Umbilical cord (tissue), 2 donors: ENCODE data around the gene SSC4D. TPM values are rescaled to one million over a fixed set of nuclear protein-coding genes. Genes with fewer than 3 reads are reported as not detected.
"Not testable (repeated sequence)": the region's sequence is repeated elsewhere in the genome, so short reads cannot be mapped to it uniquely, and the experiment has no call there.

ENCODE experiments used
- DNase-seq: peaks from one replicate; pipeline ENCODE4 v3.0.0-alpha.2; 2015; ENCODE audit warnings: low spot score
- total RNA-seq: library from RNA; depleted of rRNA; stranded (reverse); fragments of >200 nt; gene quantifications from one replicate; pipeline ENCODE4 v1.2.3, GENCODE V29; 2014; ENCODE audit warnings: low replicate concordance; ENCODE audit not compliant: insufficient read depth

SSC4D gene
- total RNA-seq, 1 donor from 2014 or later: not detected

- DNase-seq: no peak
Measured at GRCh38 chr7:76383089-76383944, 26.2 kb downstream of the SSC4D start.

- DNase-seq: no peak
Measured at GRCh38 chr7:76381814-76382213, 27.7 kb downstream of the SSC4D start.

GRCh38 chr7:76380623-76380966 lies 28.9 kb downstream of the SSC4D start:
- DNase-seq: no peak

GRCh38 chr7:76377186-76377918 lies 32.1 kb downstream of the SSC4D start:
- DNase-seq: no peak

GRCh38 chr7:76375251-76375650 lies 34.2 kb downstream of the SSC4D start:
- no peak for DNase-seq

DNA sequence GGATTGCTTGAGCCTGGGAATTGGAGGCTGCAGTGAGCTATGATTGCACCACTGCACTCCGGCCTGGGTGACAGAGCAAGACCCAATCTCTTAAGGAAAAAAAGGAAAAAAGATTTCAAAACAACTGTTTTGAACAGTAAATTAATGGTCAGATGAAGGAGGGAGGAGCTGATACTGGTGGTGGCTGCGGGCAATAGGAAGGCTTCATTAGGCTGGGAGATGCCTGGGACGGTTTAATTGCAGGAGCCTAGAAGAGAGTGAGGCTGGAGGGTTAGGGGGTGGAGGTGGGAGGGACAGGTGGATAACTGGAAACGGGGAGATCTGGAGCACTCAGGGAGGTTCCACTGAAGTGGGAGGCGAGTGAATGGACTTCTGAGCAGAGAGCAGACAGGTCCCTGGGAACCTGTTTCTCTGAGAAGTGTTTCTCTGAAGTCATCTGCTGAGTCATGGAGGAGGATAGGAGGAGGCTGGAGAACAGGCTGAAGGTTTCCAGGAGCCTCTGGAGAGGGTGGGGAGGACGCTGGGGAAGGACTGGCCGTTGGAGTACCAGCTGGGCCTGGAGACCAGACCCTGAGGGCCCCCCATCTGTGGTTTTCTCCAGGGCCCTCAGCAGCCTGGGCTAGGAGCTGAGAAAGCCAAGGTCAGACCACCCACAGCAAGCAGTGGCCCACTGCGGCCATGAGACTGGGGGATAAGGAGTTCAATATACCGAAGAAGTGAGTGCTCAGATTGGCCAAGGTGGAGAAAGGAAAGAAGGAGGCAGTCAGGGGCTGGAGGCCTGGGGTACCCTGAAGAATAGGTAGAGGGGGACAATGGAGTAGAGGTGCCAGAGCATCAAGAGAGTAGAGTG lies 36.3 kb downstream of the SSC4D start:
- DNase-seq: peak; percentile 57

DNA sequence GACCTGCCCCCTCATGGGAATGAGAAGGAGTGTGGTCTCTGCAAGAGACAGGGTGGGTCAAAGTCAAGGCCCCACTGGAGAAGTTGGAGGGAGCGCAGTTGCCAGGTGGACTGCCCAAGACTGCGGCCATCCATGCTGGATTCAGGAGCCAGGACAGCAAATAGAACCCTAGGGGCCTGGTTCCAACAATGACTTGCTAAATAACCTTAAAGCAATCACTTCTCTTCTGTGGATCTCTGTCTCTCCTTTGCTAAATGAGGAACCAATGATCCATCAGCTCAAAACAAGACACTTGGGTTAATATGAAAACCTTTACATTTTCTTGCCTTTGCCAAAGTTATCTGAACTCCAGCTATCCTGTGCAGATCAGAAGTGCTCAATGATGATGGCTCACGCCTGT lies 38.1 kb downstream of the SSC4D start:
- DNase-seq: no peak

DNA sequence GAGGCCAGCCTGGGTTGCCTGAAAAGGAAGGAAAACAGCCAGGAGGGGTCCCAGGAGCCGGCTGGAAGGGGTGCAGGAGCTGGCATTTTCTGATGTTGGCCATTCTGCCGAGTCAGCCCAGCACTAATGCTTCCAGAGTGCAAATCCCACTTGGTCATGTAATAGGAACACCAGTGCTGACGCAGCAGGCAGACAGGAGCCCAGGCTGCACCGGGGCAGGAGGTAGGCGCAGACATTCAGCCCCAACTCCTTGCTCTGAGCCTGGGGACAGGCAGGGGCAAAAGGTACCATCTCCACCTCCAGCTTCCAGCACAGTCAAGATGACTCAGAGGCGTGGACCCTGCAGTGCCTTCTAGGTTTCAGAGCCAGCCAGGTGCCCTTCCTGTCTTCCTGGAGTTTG lies 40.5 kb downstream of the SSC4D start:
- DNase-seq: no peak

DNA sequence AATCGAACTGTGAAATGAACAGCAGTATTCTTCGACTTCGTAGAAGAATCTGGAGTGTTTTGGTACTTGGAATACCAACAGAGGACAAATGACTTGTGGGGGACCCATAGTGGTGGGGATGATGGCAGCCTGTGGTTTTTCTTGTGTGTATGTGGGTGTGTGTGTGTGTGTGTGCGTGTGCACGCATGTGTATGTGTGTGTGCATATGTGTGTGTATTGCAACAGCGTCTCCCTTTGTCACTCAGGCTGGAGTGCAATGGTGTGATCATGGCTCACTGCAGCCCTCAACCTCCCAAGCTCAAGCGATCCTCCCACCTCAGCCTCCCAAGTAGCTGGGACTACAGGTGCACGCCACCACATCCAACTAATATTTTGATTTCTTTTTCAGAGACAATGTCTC lies 41.3 kb downstream of the SSC4D start:
- DNase-seq: no peak

- DNase-seq: peak; percentile 64
Measured at GRCh38 chr7:76364198-76364584, 45.3 kb downstream of the SSC4D start.

GRCh38 chr7:76363754-76364153 lies 45.7 kb downstream of the SSC4D start:
- not testable (repeated sequence) for DNase-seq

- DNase-seq: no peak
Measured at GRCh38 chr7:76359978-76360638, 49.4 kb downstream of the SSC4D start.

DNA sequence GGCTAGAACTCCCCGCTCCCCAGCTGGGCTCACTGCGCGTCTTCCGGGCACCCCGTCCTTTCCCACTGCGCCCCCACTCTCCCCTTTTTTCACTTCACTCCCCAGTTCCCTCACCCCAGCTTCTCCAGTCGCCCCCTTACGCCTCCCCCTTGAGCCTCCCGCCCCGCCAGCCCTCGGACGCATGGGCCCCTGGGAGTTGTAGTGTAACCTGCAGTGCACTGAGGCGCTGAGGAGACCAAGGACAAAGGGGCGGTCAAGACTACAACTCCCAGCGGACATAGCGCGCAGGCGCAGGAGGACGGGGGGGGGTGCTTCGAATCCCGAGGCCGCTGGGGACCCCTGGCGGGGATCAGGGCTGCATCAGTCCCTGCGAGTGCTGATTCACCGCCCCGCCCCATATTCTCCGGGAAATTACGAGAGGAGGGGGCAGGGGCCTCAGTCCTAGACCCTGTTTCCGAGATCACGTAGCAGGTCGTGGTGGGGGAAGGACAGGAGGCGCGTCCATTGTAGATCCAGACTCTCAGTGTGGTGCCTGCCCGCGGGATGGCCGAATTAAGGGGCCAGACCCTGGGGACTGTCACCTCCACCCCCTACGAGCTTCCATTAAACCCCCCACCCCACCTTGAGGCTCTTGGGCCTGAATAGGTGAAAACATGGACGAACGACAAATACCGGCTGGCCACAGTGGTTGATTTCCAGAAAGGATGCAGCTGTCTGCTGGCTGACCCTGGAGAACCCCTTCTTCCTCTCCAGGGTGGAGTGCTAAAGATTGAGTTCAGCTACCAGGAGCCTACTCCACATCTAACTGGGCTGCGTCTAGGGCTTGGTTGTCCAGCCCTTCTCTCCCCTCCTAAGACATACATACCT lies 50.2 kb downstream of the SSC4D start:
- peak; percentile 100 for DNase-seq

DNA sequence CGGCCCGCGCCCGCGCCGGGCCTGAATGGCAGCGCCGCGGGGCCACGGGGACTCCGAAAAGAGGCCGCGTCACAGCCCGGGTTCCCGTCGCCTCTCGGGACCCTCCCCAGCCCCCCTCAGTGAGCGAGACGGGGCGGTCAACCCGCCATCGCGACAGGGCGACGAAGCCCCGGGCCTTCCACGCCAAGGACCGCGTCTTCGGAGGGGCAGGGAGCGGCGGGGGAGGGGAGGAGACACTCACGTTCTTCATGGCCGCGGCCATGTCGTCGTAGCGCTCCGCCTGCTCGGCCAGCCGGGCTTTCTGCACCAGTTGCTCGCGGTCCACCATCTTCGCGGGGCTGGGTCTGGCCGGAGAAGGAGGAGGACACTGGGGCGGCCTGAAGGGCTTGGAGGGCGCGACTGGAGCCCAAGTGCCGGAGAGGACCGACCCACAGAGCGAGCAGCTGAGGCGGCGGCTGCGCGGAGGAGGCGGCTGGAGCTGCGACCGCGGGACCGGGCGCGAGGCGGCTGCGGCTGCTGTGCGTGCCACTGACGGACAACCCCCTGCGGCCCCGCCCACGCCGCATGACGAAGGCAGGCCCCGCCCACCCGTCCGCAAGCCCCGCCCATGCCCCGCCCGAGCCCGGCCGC lies 50.9 kb downstream of the SSC4D start, which contains the start of gene YWHAG:
Gene YWHAG (minus strand): TSS at position 511 of the 630 bp plus-strand sequence. CDS start 183 bp downstream, at position 328.
- no peak for DNase-seq

DNA sequence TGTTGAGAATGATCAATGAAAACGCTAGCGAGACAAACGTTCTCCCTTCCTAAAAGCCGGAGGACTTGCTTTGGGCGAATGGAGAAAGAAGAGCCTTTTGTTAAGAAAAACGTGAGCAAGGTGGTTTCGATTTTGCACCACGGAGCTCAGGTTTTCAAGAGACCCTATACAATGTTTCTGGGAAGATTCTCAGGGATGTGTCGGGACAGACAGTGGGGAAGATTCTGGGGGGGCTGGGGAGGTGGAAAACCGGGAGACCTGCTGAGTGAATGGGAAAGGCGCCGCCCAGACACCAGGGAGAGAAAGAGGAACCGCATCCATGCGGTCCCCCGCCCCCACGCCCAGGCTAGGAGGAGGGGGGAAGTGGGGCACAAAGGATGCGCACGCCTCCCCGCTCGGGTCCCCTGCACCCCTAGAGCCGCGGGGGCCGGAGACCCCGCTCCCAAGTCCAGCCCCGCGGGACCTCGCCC lies 51.5 kb downstream of the SSC4D start:
- peak; percentile 59 for DNase-seq

- no peak for DNase-seq
Measured at GRCh38 chr7:76357475-76358010, 52.0 kb downstream of the SSC4D start.

DNA sequence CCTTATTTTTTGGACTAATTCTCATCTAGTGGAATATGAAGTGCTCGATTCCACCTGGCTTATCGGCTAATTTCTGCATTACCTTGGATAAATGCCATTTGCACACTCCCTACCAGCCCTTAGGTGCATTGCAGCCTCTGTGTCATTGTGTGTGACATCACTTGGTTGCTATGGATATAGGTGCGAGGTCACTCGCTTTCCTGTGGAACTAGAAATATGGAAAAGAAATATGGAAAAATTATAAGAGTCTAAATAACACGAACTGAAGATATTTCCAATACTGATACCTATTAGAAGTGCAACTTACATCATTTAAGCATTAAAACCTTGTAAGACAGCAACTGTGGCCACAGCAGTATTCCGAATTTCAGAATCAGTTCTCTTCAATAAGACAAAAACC lies 52.7 kb downstream of the SSC4D start:
- no peak for DNase-seq

GRCh38 chr7:76356115-76356514 lies 53.4 kb downstream of the SSC4D start:
- no peak for DNase-seq

- DNase-seq: no peak
Measured at GRCh38 chr7:76354981-76355730, 54.3 kb downstream of the SSC4D start.
